Naive thymus-derived CD4-positive, alpha-beta T cell (primary cell): ENCODE data around the gene ACKR3. TPM values are rescaled to one million over a fixed set of nuclear protein-coding genes. Genes with fewer than 3 reads are reported as not detected.

ENCODE experiments used
- ATAC-seq: fragments of 150-1000 bp; cut with Tn5 transposase; 2 replicates; pipeline ENCODE4 v1.10.0; 2021; ENCODE audit warnings: mild to moderate bottlenecking, moderate library complexity
- CTCF ChIA-PET: fragments of 350-600 bp; sonication (Branson Sonifier 250); formaldehyde crosslinking; loops from one replicate; lab custom pipeline; 2021; ENCODE audit warnings: antibody characterized with exemption; lab: Charles Lee
- POLR2A ChIA-PET: fragments of 350-600 bp; sonication (Branson Sonifier 250); formaldehyde crosslinking; loops from one replicate; lab custom pipeline; 2021; ENCODE audit warnings: antibody characterized with exemption, inconsistent platforms; lab: Charles Lee
- DNase-seq, 9 donors: peaks; one replicate each; pipeline versions ENCODE4 v3.0.0 to v3.0.0-alpha.2; 2020 to 2022; ENCODE audit warnings: mixed read lengths in 1 of 9
- H3K27ac ChIP-seq: one replicate; pipeline ENCODE4 v1.7.0; 2013; ENCODE audit warnings: mild to moderate bottlenecking, low read depth, low read length, moderate library complexity
- H3K27me3 ChIP-seq, 2 donors: one replicate each; pipeline ENCODE4 v1.7.0; 2013; ENCODE audit warnings: low read length in 2 of 2, mild to moderate bottlenecking in 2 of 2, moderate library complexity in 2 of 2; ENCODE audit not compliant: control insufficient read depth in 2 of 2, insufficient read depth in 2 of 2
- H3K36me3 ChIP-seq, 3 experiments: 1 replicate in 2 of 3; 2 replicates in 1 of 3; pipeline ENCODE4 v1.7.0; 2013; ENCODE audit warnings: low read length in 3 of 3, mild to moderate bottlenecking in 3 of 3, moderate library complexity in 1 of 3; ENCODE audit not compliant: insufficient read depth in 3 of 3, control insufficient read depth in 2 of 3
- H3K4me1 ChIP-seq, 2 donors: one replicate each; pipeline ENCODE4 v1.7.0; 2013; ENCODE audit warnings: low read length in 2 of 2, mild to moderate bottlenecking in 2 of 2, moderate library complexity in 1 of 2; ENCODE audit not compliant: control insufficient read depth in 2 of 2, insufficient read depth in 2 of 2
- H3K4me3 ChIP-seq: 2 replicates; pipeline ENCODE4 v1.7.0; 2013; ENCODE audit warnings: mild to moderate bottlenecking, low read length
- H3K9me3 ChIP-seq, 3 experiments: 1 replicate in 2 of 3; 2 replicates in 1 of 3; pipeline ENCODE4 v1.7.0; 2013; ENCODE audit warnings: low read length in 3 of 3; ENCODE audit not compliant: control insufficient read depth in 2 of 3
- H3K27ac Mint-ChIP-seq, 9 donors: one replicate each; pipeline ENCODE4 v1.8.0; 2020 to 2022; ENCODE audit warnings: mixed read lengths in 9 of 9, mild to moderate bottlenecking in 8 of 9, moderate library complexity in 5 of 9, inconsistent platforms in 2 of 9
- H3K27me3 Mint-ChIP-seq, 5 donors: one replicate each; pipeline ENCODE4 v1.8.0; 2021 to 2022; ENCODE audit warnings: mixed read lengths in 5 of 5, mild to moderate bottlenecking in 1 of 5
- H3K36me3 Mint-ChIP-seq, 5 donors: one replicate each; pipeline ENCODE4 v1.8.0; 2020 to 2022; ENCODE audit warnings: mixed read lengths in 5 of 5, mild to moderate bottlenecking in 3 of 5, inconsistent platforms in 1 of 5
- H3K4me1 Mint-ChIP-seq, 7 donors: one replicate each; pipeline ENCODE4 v1.8.0; 2020 to 2022; ENCODE audit warnings: mixed read lengths in 7 of 7, mild to moderate bottlenecking in 3 of 7, inconsistent platforms in 1 of 7
- H3K4me3 Mint-ChIP-seq, 10 donors: one replicate each; pipeline ENCODE4 v1.8.0; 2020 to 2022; ENCODE audit warnings: mild to moderate bottlenecking in 10 of 10, mixed read lengths in 10 of 10, moderate library complexity in 6 of 10, inconsistent platforms in 2 of 10
- H3K9me3 Mint-ChIP-seq, 11 donors: one replicate each; pipeline ENCODE4 v1.8.0; 2020 to 2022; ENCODE audit warnings: mixed read lengths in 11 of 11, mild to moderate bottlenecking in 4 of 11, inconsistent platforms in 1 of 11, moderate library complexity in 1 of 11
- intact Hi-C, 2 donors: fragments of 100-400 bp; cut with micrococcal nuclease; formaldehyde crosslinking; loops; one replicate each; pipeline ENCODE4 v1.15.1; 2023
- polyA plus RNA-seq, 2 donors: library from polyadenylated mRNA; unstranded; fragments of 300-500 nt; fragmentation: Illumina TruSeq; gene quantifications; one replicate each; pipeline ENCODE4 v1.2.3, GENCODE V29; 2021
- total RNA-seq, 6 experiments: library from RNA in 5 of 6; stranded (reverse) in 5 of 6; gene quantifications; 1 replicate in 5 of 6; 2 replicates in 1 of 6; pipeline ENCODE4 v1.2.3 and lab custom pipeline; 2021 to 2026

ACKR3 gene
- total and polyA plus RNA-seq, 7 experiments from 2014 or later = 2.8 to 6.2 (median 4.1) TPM

- intact Hi-C loops = no loop called here
- no peak for DNase-seq
- peaks cover 0 to 18% (median 7%) of the 10 kb centered on the region in 11 donors for H3K9me3 Mint-ChIP-seq
- ChIA-PET POLR2A (interaction anchor here (1.2 to 1.4 kb wide), 3 partner anchors 11 to 32 kb away, joined by 3 to 6 read pairs (median 4); no protein-coding TSS in a partner anchor), CTCF (interaction anchor here (0.7 to 1.7 kb wide), 2 partner anchors 15 to 38 kb away, joined by 3 read pairs; no protein-coding TSS in a partner anchor)
- Histone ChIP-seq H3K36me3 (no peaks in the 10 kb centered on the region), H3K27me3 (no peaks in the 10 kb centered on the region), H3K4me3 (no peak overlapping the region), H3K27ac (peak overlapping the region; percentile 72), H3K4me1 (peaks cover 66 to 85% of the 10 kb centered on the region in 2 donors), H3K9me3 (peaks cover 0 to 9% (median 0%) of the 10 kb centered on the region in 3 experiments)
- H3K36me3 Mint-ChIP-seq = peaks cover 6 to 66% (median 18%) of the 10 kb centered on the region in 5 donors
- ATAC-seq = no peak
- H3K4me1 Mint-ChIP-seq = peaks cover 73 to 93% (median 89%) of the 10 kb centered on the region in 7 donors
- peak overlapping the region in 8 of 9 donors; percentile 40 to 94 (median 87) for H3K27ac Mint-ChIP-seq
- peak overlapping the region in 1 of 10 donors; percentile 13 for H3K4me3 Mint-ChIP-seq
- no peaks in the 10 kb centered on the region for H3K27me3 Mint-ChIP-seq
Observed at GRCh38 chr2:236550290-236550689, 19.3 kb upstream of the ACKR3 start.

DNA sequence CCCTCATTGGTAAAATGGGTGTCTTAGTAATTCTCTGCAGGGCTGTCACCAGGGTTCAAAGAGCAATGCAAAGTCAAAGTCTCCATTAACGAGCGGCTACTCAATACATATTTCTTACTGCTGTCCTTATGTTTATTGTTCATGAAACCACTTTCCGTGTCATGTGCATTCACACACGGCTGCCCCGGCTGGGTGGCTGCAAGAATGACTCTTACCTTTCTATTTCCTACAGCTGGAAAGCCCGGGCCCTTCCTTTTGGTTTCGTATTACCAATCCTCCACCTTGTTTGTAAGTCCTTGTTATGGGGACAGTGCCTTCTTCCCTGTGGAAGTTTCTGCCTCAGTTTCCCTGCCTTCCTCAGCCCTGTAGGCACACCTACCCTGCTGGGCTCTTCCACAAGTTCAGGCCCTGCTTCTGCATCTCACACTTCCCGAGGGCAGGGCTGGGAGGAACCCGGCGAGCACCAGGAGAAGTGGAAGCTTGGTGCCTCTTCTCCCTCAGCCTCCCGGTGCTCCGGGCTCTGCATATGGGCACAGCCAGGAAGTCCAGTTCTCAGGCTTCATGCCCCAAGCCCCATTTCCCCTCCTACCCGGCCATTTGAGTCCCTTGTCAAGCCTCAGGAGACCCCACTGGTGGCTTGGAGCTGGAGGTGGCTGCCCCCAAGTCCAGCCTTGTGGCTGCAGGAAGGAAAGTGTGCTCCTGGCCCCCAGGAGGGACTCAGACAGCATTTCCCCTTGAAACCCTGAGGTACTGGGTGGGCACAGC is 18.7 kb upstream of the ACKR3 start:
- peak overlapping the region in 8 of 9 donors; percentile 66 to 94 (median 87) for H3K27ac Mint-ChIP-seq

DNA sequence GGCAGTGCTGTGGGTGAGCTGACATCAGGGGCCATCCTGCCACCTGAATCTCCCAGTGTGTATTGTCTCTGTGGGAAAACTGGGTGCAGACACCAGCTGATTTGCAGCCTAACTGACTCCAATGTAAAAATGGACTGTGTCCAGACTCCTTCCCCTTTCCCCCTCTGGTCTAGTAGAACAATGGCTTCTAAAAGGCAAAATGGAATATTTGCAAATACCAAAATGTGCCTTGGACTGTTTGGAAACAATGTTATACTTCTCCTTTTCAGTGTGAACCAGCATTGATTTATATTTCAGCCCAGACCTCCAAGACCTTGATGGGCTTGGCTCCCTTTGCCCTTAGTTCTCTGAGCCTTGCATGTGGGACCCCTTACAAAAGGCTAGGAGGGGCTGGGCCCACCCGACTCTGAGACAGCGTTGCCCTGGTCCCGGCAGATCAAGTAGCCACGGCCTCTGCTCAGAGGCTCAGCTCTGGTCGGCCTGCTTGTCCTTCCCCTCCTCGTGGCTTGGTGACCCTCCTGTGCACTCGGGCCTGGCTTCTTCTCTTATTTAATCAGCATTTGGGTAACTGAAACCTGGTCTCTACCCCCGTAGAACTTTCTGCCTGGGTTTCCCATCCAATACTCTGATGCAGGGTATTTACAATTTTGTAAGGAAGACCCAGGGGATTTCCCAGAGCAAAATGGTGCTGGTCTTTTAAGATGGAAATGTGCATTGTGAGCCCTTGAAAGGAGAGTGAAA is 18.0 kb upstream of the ACKR3 start:
- no peak for ATAC-seq
- H3K27me3 ChIP-seq = no peaks in the 10 kb centered on the region
- Mint-ChIP-seq H3K27me3 (no peaks in the 10 kb centered on the region), H3K4me3 (peak overlapping the region in 1 of 10 donors; percentile 43), H3K27ac (peak overlapping the region; percentile 59 to 94 (median 77)), H3K9me3 (peaks cover 0 to 19% (median 7%) of the 10 kb centered on the region in 11 donors), H3K36me3 (peaks cover 6 to 71% (median 18%) of the 10 kb centered on the region in 5 donors), H3K4me1 (peaks cover 66 to 93% (median 87%) of the 10 kb centered on the region in 7 donors)
- no peak for DNase-seq
- ChIA-PET POLR2A (interaction anchor here (1.1 to 1.4 kb wide), 2 partner anchors 13 to 14 kb away, joined by 3 to 4 read pairs; no protein-coding TSS in a partner anchor), CTCF (interaction anchor here (1.7 kb wide), 1 partner anchor 39 kb away, joined by 3 read pairs; no protein-coding TSS in a partner anchor)
- no peak overlapping the region for H3K4me3 ChIP-seq
- H3K9me3 ChIP-seq = peaks cover 0 to 9% (median 0%) of the 10 kb centered on the region in 3 experiments
- intact Hi-C loops = no loop called here
- no peaks in the 10 kb centered on the region for H3K36me3 ChIP-seq
- H3K27ac ChIP-seq = no peak overlapping the region
- H3K4me1 ChIP-seq = peaks cover 55 to 81% of the 10 kb centered on the region in 2 donors

More for the DNA sequence above, 18.7 kb upstream of the ACKR3 start:
- Mint-ChIP-seq H3K4me3 (peak overlapping the region in 1 of 10 donors; percentile 13), H3K27me3 (no peaks in the 10 kb centered on the region), H3K36me3 (peaks cover 6 to 70% (median 18%) of the 10 kb centered on the region in 5 donors), H3K9me3 (peaks cover 0 to 19% (median 7%) of the 10 kb centered on the region in 11 donors), H3K4me1 (peaks cover 73 to 93% (median 89%) of the 10 kb centered on the region in 7 donors)
- ATAC-seq (no peak), DNase-seq (no peak)
- Histone ChIP-seq H3K27me3 (no peaks in the 10 kb centered on the region), H3K36me3 (no peaks in the 10 kb centered on the region), H3K4me3 (no peak overlapping the region), H3K27ac (no peak overlapping the region), H3K9me3 (peaks cover 0 to 9% (median 0%) of the 10 kb centered on the region in 3 experiments), H3K4me1 (peaks cover 62 to 87% of the 10 kb centered on the region in 2 donors)
- ChIA-PET POLR2A (interaction anchor here (1.1 to 1.4 kb wide), 4 partner anchors 12 to 33 kb away, joined by 3 to 6 read pairs (median 4); no protein-coding TSS in a partner anchor), CTCF (interaction anchor here (0.7 to 1.7 kb wide), 2 partner anchors 14 to 39 kb away, joined by 3 read pairs; no protein-coding TSS in a partner anchor)
- intact Hi-C loops = no loop called here

DNA sequence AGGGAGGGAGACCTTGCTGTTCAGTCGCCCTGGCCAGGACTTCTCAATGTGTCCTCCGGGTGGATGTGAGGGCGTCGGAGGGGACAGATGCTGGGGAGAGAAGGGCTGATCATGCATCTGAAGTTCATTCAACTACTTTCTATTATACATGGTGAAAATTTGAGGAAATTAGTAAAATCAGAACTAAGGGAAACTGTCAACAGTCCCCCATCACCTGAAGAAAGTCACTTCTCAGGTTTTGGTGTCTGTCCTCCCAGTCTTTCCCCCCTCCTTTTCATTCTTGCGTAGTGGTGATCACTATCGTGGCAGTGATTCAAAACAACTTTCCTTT is 17.4 kb upstream of the ACKR3 start:
- Mint-ChIP-seq H3K27ac (peak overlapping the region in 8 of 9 donors; percentile 59 to 94 (median 77)), H3K9me3 (peaks cover 0 to 19% (median 7%) of the 10 kb centered on the region in 11 donors), H3K36me3 (peaks cover 6 to 70% (median 18%) of the 10 kb centered on the region in 5 donors), H3K4me1 (peaks cover 61 to 93% (median 85%) of the 10 kb centered on the region in 7 donors), H3K4me3 (peak overlapping the region in 1 of 10 donors; percentile 43), H3K27me3 (no peaks in the 10 kb centered on the region)
- H3K36me3 ChIP-seq = no peaks in the 10 kb centered on the region
- peaks cover 49 to 76% of the 10 kb centered on the region in 2 donors for H3K4me1 ChIP-seq
- H3K9me3 ChIP-seq = peaks cover 0 to 9% (median 0%) of the 10 kb centered on the region in 3 experiments
- POLR2A ChIA-PET = no interaction called here
- no peak for DNase-seq
- intact Hi-C loops = no loop called here
- no peaks in the 10 kb centered on the region for H3K27me3 ChIP-seq
- no peak for ATAC-seq
- CTCF ChIA-PET = no interaction called here
- no peak overlapping the region for H3K27ac ChIP-seq
- no peak overlapping the region for H3K4me3 ChIP-seq

GRCh38 chr2:236552581-236553363 is 16.9 kb upstream of the ACKR3 start:
- intact Hi-C loops = no loop called here

More at GRCh38 chr2:236552581-236553363, 16.9 kb upstream of the ACKR3 start:
- peaks cover 6 to 72% (median 18%) of the 10 kb centered on the region in 5 donors for H3K36me3 Mint-ChIP-seq
- H3K27ac Mint-ChIP-seq = peak overlapping the region in 7 of 9 donors; percentile 59 to 94 (median 72)
- Histone ChIP-seq H3K36me3 (no peaks in the 10 kb centered on the region), H3K27ac (no peak overlapping the region), H3K9me3 (peaks cover 0 to 9% (median 0%) of the 10 kb centered on the region in 3 experiments), H3K4me3 (no peak overlapping the region), H3K27me3 (no peaks in the 10 kb centered on the region), H3K4me1 (peaks cover 43 to 70% of the 10 kb centered on the region in 2 donors)
- no peak overlapping the region for H3K4me3 Mint-ChIP-seq
- peaks cover 0 to 18% (median 7%) of the 10 kb centered on the region in 11 donors for H3K9me3 Mint-ChIP-seq
- peaks cover 61 to 93% (median 81%) of the 10 kb centered on the region in 7 donors for H3K4me1 Mint-ChIP-seq
- CTCF ChIA-PET = interaction anchor here (1.3 to 2.6 kb wide), 3 partner anchors 16 to 40 kb away, joined by 4 to 11 read pairs (median 8); no protein-coding TSS in a partner anchor
- POLR2A ChIA-PET = interaction anchor here (1.2 to 4.1 kb wide), 2 partner anchors 16 to 533 kb away, joined by 4 to 24 read pairs; partner anchors contain the start of gene COPS8
- no peak for DNase-seq
- ATAC-seq = no peak
- no peaks in the 10 kb centered on the region for H3K27me3 Mint-ChIP-seq
